Fibroblast of skin of back (primary cell): ENCODE data around the gene RILPL1.

Experiments used
- DNase-seq: peaks from one replicate; pipeline ENCODE4 v3.0.0-alpha.2; 2013

The RILPL1 gene

DNA sequence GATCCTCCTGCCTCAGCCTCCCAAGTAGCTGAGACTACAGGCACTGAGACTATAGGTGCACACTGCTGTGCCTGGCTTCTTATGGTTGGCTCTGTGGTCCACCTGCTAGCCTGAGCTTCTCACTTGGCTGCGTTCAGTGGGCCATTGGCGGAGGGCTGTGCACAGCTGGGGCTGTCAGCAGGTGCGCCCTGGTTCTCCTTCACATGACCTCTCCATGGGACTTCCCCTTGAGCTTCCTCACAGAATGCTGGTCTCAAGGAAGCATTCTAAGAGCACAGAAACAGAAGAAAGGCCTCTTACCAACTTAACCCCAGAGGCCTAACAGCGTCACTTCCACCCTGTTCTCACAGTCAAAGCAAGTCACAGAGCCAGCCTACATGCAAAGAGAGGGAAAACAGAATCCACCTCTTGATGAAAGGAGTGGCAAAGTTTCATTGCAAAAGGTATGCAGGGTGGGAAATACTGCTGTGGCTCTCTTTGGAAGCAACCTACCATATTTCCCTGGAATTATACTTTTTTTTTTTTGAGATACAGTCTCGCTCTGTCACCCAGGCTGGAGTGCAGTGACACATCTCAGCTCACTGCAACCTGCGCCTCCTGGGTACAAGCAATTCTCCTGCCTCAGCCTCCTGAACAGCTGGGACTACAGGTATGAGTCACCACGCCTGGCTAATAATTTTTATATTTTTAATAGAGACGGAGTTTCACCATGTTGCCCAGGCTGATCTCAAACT, 106.3 kb downstream of the RILPL1 start:
- DNase-seq, result no peak

DNA sequence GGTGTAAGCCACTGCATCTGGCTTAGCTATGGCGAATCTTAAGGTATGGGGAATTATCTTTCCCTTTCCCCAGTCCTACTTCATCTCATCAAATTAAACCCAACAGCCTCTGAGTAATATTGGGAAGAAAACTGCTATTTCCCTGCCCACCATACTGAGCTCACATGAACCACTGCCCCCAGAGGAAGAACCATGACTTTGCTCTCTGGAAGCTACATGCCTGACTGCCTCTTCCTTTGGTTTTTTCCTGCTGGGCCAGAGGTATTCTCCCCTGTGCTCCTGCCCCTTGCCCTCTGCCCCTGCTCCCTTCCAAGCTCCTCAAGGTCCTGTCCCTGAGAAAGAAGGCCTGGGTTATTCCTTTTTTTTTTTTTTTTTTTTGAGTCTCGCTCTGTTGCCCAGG, 112.2 kb downstream of the RILPL1 start:
- no peak for DNase-seq
